ENCODE data around the gene ACADVL. TPM values are rescaled to one million over a fixed set of nuclear protein-coding genes. Genes with fewer than 3 reads are reported as not detected.

The ACADVL gene
- total RNA-seq, 1 donor: 163 TPM

DNA sequence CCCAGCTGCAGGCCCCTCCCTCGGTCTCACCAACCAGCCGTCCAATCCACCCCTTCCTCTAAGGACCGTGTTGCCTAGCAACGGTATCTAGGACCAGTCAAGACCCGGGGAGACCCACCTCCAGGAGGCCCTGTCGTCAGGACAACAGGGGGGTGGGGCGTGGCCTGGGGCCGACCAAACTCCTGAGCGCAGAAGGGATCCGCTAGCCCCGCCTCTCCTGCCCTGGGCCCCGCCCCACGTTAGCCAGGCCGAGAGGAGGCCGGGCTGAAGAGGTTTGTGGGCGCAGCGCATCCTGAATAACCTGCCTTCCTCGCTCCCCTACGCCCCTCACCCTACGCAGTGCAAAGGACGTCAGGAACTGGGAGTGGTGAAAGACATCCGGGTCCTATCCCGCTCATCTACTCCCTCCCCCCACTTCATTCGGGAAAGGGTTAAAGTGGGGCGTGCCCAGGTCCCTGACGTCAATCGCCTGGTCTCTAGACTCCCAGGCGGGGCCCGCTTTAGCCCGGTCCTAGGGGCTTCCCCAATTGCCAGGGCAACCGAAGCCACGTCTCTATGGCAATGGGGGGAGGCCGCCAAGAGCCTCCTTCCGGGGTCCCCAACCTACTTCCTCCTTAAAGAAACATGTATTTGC lies 14.8 kb upstream of the ACADVL start:
- Histone ChIP-seq H3K27me3 (ENCODE audit: insufficient read depth, low read length) (no peaks in the 10 kb centered on the region), H3K36me3 (ENCODE audit: insufficient read depth, low read length) (peaks cover 26% of the 10 kb centered on the region), H4K20me1 (ENCODE audit: insufficient read depth, low read length) (peaks cover 32% of the 10 kb centered on the region), H3K79me2 (ENCODE audit: insufficient read depth, low read length) (peaks cover 34% of the 10 kb centered on the region), H3K4me2 (ENCODE audit: insufficient read depth, low read length) (peak overlapping the region; percentile 92), H3K9me3 (ENCODE audit: low read depth, low read length) (no peaks in the 10 kb centered on the region), H3K4me1 (ENCODE audit: insufficient read depth, low read length) (peaks cover 8% of the 10 kb centered on the region), H3K27ac (ENCODE audit: low read depth, low read length) (peak overlapping the region; percentile 74), H2AFZ (ENCODE audit: low read length) (peak overlapping the region; percentile 79), H3K4me3 (ENCODE audit: insufficient read depth, low read length) (peak overlapping the region; percentile 76)
- peak; percentile 99 for DNase-seq (ENCODE audit: insufficient read length, low spot score, missing footprints)
- TF ChIP-seq, protein P1, sequence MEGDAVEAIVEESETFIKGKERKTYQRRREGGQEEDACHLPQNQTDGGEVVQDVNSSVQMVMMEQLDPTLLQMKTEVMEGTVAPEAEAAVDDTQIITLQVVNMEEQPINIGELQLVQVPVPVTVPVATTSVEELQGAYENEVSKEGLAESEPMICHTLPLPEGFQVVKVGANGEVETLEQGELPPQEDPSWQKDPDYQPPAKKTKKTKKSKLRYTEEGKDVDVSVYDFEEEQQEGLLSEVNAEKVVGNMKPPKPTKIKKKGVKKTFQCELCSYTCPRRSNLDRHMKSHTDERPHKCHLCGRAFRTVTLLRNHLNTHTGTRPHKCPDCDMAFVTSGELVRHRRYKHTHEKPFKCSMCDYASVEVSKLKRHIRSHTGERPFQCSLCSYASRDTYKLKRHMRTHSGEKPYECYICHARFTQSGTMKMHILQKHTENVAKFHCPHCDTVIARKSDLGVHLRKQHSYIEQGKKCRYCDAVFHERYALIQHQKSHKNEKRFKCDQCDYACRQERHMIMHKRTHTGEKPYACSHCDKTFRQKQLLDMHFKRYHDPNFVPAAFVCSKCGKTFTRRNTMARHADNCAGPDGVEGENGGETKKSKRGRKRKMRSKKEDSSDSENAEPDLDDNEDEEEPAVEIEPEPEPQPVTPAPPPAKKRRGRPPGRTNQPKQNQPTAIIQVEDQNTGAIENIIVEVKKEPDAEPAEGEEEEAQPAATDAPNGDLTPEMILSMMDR (IDR thresholded peaks at IDR 0.05; ENCODE audit: extremely low read depth, low read depth, low read length): no peak

DNA sequence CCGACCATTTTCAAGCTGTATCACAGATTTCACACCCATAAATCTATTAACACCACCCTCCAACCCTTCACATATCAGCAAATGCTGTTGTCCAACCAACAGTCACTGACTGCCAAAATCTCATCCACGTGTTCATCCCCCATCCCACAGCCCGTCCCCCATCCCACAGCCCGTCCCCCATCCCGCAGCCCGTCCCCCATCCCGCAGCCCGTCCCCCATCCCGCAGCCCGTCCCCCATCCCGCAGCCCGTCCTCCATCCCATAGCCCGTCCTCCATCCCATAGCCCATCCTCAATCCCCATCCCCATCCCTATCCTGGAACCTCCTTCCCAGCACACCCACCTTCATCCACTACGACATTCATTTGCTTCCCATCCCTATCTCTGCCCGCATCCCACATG lies 14.2 kb upstream of the ACADVL start:
- Histone ChIP-seq H3K4me1 (ENCODE audit: insufficient read depth, low read length) (peaks cover 8% of the 10 kb centered on the region), H3K4me3 (ENCODE audit: insufficient read depth, low read length) (peak overlapping the region; percentile 76), H4K20me1 (ENCODE audit: insufficient read depth, low read length) (peaks cover 39% of the 10 kb centered on the region), H2AFZ (ENCODE audit: low read length) (peak overlapping the region; percentile 79), H3K36me3 (ENCODE audit: insufficient read depth, low read length) (peaks cover 26% of the 10 kb centered on the region), H3K27me3 (ENCODE audit: insufficient read depth, low read length) (no peaks in the 10 kb centered on the region), H3K27ac (ENCODE audit: low read depth, low read length) (peak overlapping the region; percentile 74), H3K79me2 (ENCODE audit: insufficient read depth, low read length) (peaks cover 41% of the 10 kb centered on the region), H3K4me2 (ENCODE audit: insufficient read depth, low read length) (peak overlapping the region; percentile 92), H3K9me3 (ENCODE audit: low read depth, low read length) (no peaks in the 10 kb centered on the region)
- no peak for DNase-seq (ENCODE audit: insufficient read length, low spot score, missing footprints)
- TF ChIP-seq, protein P1 (IDR thresholded peaks at IDR 0.05; ENCODE audit: extremely low read depth, low read depth, low read length): no peak

DNA sequence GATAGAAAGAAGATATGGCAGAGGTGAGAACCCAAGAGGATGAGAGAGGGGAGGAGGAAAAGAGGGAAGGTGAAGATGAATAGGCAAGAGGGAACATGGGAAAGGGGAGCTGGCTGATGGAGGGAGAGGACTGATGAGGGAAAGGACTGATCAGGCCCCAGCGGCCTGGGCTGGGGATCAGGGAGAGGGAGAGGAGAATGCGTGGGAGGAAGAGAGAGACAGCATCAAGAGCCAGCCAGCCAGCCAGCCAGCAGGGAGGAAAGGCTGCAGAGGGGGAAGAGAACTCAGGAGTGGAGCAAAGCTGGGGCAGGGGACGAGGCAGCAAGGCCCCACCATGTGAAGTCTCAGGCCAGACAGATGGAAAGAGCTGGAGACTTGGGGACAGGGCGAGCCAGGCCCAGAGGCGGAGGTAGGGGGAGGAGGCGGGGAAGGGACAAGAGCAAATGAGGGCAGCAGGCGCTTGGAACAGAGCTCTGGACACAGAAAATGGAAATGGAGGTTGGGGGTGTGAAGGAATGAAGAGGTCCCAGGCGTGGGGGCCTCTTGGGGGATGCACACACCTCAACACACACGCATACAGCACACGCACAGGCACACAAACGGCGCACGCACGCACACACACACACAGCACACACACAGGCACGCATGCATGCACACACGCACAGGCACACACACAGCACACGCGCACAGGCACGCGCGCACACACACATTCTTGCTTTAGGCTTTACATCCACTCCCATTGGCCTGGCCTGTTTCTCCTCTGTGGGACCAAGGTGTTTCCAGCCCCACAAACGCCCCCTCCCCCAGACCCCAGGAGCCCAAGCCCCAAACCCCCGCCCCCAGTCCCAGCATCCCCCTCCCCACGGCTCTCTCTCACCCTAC lies 12.4 kb upstream of the ACADVL start:
- Histone ChIP-seq H3K4me2 (ENCODE audit: insufficient read depth, low read length) (no peak overlapping the region), H3K36me3 (ENCODE audit: insufficient read depth, low read length) (peaks cover 13% of the 10 kb centered on the region), H3K9me3 (ENCODE audit: low read depth, low read length) (no peaks in the 10 kb centered on the region), H4K20me1 (ENCODE audit: insufficient read depth, low read length) (peaks cover 49% of the 10 kb centered on the region), H3K27me3 (ENCODE audit: insufficient read depth, low read length) (no peaks in the 10 kb centered on the region), H3K4me3 (ENCODE audit: insufficient read depth, low read length) (no peak overlapping the region), H3K4me1 (ENCODE audit: insufficient read depth, low read length) (peaks cover 8% of the 10 kb centered on the region), H3K79me2 (ENCODE audit: insufficient read depth, low read length) (peaks cover 56% of the 10 kb centered on the region), H2AFZ (ENCODE audit: low read length) (no peak overlapping the region), H3K27ac (ENCODE audit: low read depth, low read length) (no peak overlapping the region)
- DNase-seq (ENCODE audit: insufficient read length, low spot score, missing footprints): peak; percentile 92
- TF ChIP-seq, protein P1 (IDR thresholded peaks at IDR 0.05; ENCODE audit: extremely low read depth, low read depth, low read length): no peak

DNA sequence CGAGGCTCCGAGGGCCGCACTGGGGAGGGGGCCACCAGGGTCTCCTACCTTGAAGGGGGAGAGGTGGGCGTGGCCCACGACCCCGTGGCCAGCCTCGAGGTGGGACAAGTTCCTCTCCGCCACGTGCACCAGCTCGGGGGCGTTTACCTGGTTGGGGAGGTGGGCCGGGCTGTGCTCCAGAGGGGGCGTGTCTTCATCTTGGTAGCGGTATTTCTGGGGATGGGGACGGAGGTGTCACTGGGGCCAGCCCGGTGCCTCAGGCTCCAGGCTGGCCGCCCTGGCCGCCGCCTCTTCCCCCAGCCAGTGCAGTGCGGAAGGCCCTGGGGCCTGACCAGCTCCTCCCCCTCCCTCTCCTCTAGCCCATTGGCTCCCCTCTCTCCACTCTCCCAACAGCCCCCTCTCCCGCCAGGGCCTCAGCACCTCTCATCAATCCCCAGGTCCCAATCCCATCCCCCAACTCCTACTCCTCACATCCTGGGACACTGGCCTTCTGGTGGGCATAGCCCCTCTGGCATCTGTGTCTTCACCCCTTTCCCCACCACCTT lies 11.6 kb upstream of the ACADVL start:
- H3K27me3 ChIP-seq (ENCODE audit: insufficient read depth, low read length): no peaks in the 10 kb centered on the region
- peaks cover 8% of the 10 kb centered on the region for H3K4me1 ChIP-seq (ENCODE audit: insufficient read depth, low read length)
- no peak overlapping the region for H3K4me2 ChIP-seq (ENCODE audit: insufficient read depth, low read length)
- H3K9me3 ChIP-seq (ENCODE audit: low read depth, low read length): no peaks in the 10 kb centered on the region
- H2AFZ ChIP-seq (ENCODE audit: low read length): no peak overlapping the region
- H3K27ac ChIP-seq (ENCODE audit: low read depth, low read length): no peak overlapping the region
- peaks cover 61% of the 10 kb centered on the region for H3K79me2 ChIP-seq (ENCODE audit: insufficient read depth, low read length)
- peaks cover 51% of the 10 kb centered on the region for H4K20me1 ChIP-seq (ENCODE audit: insufficient read depth, low read length)
- no peak overlapping the region for H3K4me3 ChIP-seq (ENCODE audit: insufficient read depth, low read length)
- DNase-seq (ENCODE audit: insufficient read length, low spot score, missing footprints): no peak
- H3K36me3 ChIP-seq (ENCODE audit: insufficient read depth, low read length): peaks cover 6% of the 10 kb centered on the region
- TF ChIP-seq, protein P1 (IDR thresholded peaks at IDR 0.05; ENCODE audit: extremely low read depth, low read depth, low read length): no peak

All from osteoblast (primary cell).